Subcutaneous adipose tissue (tissue), 4 donors: ENCODE data around the gene AIP. TPM values are rescaled to one million over a fixed set of nuclear protein-coding genes. Genes with fewer than 3 reads are reported as not detected.

Source experiments
- CTCF ChIP-seq: fragments of 450-650 bp; IDR thresholded peaks from one replicate; pipeline ENCODE4 v1.5.1; 2016; ENCODE audit warnings: low read depth, mild to moderate bottlenecking, control low read depth, antibody characterized with exemption, moderate library complexity
- total RNA-seq, 4 donors: library from RNA; depleted of rRNA; stranded (reverse); fragments of >200 nt; gene quantifications; one replicate each; pipeline ENCODE4 v1.1.0, GENCODE V29; 2016

Gene AIP
- total RNA-seq, 4 donors from 2014 or later, result 48.6 to 77.3 (median 64.9) TPM

- TF ChIP-seq CTCF, result no peak
Measured at GRCh38 chr11:67502328-67502979, 19.6 kb downstream of the AIP start.

- TF ChIP-seq CTCF, result no peak
Measured at GRCh38 chr11:67503119-67504004, 20.5 kb downstream of the AIP start.

GRCh38 chr11:67504005-67504949 is 21.5 kb downstream of the AIP start:
- TF ChIP-seq CTCF, result no peak

DNA sequence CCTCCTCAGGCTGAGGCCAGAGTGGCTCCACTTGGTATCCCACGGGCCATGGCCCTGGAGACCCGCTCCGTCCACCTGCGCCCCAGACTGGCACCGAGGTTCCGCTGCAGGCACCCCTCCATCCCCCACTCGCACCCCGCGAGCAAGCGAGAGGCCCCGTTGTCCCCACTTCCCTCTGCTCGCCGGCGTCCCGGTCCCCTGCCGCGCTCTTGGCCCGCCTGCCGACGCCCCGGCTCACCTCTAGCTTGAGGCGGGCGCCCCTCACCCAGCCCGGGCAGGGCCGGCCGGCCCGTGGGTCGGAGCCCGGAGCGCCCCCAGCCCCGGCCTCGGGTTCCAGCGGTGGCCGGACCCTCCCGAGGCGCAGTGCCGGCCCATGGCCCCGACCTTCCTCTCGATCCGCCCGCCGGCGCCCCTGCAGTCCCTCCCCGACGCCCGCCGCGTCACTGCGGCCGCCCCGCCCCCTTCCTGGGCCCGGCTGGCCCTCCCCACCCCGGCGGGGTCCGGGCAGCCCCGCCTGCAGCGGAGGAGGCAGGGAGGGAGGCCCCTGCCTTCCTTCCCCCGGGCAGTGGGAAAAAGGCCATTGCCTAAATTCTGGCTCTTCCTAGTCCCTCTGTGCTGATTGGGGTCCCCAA is 22.2 kb downstream of the AIP start, which contains the start of gene PITPNM1:
Gene PITPNM1 (minus strand): TSS at position 414 of the 632 bp plus-strand sequence. CDS start 1,183 bp downstream, outside the sequence.
- TF ChIP-seq CTCF, result no peak

GRCh38 chr11:67505605-67506396 is 23.0 kb downstream of the AIP start:
- no peak for TF ChIP-seq CTCF

- TF ChIP-seq CTCF, result no peak
Measured at GRCh38 chr11:67506426-67507051, 23.7 kb downstream of the AIP start.
